ENCODE results near the gene SPOCK1.
"Not testable (repeated sequence)": the region's sequence is repeated elsewhere in the genome, so short reads cannot be mapped to it uniquely, and the experiment has no call there.

SPOCK1 gene

DNA sequence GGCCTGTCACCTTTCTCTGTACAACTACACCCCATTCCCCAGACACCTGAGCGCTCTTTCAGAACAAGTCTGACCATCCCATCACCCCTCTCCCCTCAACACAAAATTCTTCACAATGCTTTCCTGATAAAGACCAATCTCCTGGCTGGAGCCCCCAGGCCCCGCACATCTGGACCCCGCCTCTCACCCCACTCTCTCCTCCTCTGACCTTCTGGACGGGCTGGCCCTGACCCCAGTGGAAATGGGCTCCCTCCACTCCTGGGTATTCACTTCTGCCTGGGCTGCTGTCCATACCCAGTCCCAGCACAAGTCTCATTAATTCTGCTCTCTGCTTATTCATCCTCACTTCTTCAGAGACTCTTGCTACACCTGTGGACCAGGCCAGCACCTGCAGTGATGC lies 2.1 kb upstream of the SPOCK1 start:
- DNase-seq = no peak
- H3K79me1 ChIP-seq (replicated peaks; ENCODE audit: low read length, poor library complexity, severe bottlenecking) = no peaks in the 10 kb centered on the region
- H2BK12ac ChIP-seq (ENCODE audit: low read length in 2 of 2) = no peak overlapping the region
- no peak overlapping the region for H3K4me3 ChIP-seq (ENCODE audit: insufficient read depth in 1 of 2, low read depth in 1 of 2, low read length in 2 of 2)
- no peaks in the 10 kb centered on the region for H3K36me3 ChIP-seq (ENCODE audit: control insufficient read depth in 1 of 2, insufficient read depth in 2 of 2, low read depth in 1 of 2, low read length in 2 of 2)
- no peaks in the 10 kb centered on the region for H3K9me3 ChIP-seq (ENCODE audit: control insufficient read depth, low read length)
- H3K4me1 ChIP-seq (ENCODE audit: control insufficient read depth, insufficient read depth, low read depth, low read length) = peaks cover 12% of the 10 kb centered on the region
- H3K27ac ChIP-seq (ENCODE audit: low read length, poor library complexity, severe bottlenecking) = no peak overlapping the region
- H3K9ac ChIP-seq (ENCODE audit: low read length) = no peak overlapping the region
- H2BK15ac ChIP-seq (ENCODE audit: low read depth, poor library complexity, severe bottlenecking) = no peak overlapping the region
- H3K14ac ChIP-seq (ENCODE audit: low read length in 2 of 2) = no peak overlapping the region
- no peak overlapping the region for H3K23ac ChIP-seq (ENCODE audit: low read length in 2 of 2)
- peaks cover 8 to 39% of the 10 kb centered on the region in 2 experiments for H3K27me3 ChIP-seq (ENCODE audit: control insufficient read depth in 1 of 2, insufficient read depth in 1 of 2, low read length in 2 of 2)
- H2BK5ac ChIP-seq (ENCODE audit: low read depth, low read length, poor library complexity, severe bottlenecking) = no peak overlapping the region
- H3K4me2 ChIP-seq (ENCODE audit: low read length, poor library complexity, severe bottlenecking) = no peak overlapping the region
- H3K4ac ChIP-seq (ENCODE audit: low read depth in 1 of 2, low read length in 2 of 2) = no peak overlapping the region
- H4K91ac ChIP-seq (ENCODE audit: low read length) = no peak overlapping the region
- WGBS = 60% methylated on average over 4 of the region's 4 CpGs
- H2BK120ac ChIP-seq (ENCODE audit: low read depth, low read length) = no peak overlapping the region
- no peak overlapping the region for H2AFZ ChIP-seq (ENCODE audit: low read depth, low read length)
- H2AK5ac ChIP-seq (ENCODE audit: low read length, severe bottlenecking) = no peak overlapping the region
- no peak overlapping the region for H3K18ac ChIP-seq (ENCODE audit: low read depth in 1 of 2, low read length in 2 of 2)
- H4K8ac ChIP-seq (ENCODE audit: low read length) = no peak overlapping the region

GRCh38 chr5:137500615-137501225 lies 1.6 kb upstream of the SPOCK1 start:
- DNase-seq = no peak
- whole genome bisulfite sequencing = 82% methylated on average over 10 of the region's 11 CpGs

GRCh38 chr5:137499506-137499847 lies 351 bp upstream of the SPOCK1 start:
- not testable (repeated sequence) for H3K18ac ChIP-seq (ENCODE audit: low read depth in 1 of 2, low read length in 2 of 2); H2BK12ac ChIP-seq (ENCODE audit: low read length in 2 of 2); H3K14ac ChIP-seq (ENCODE audit: low read length in 2 of 2)

More at GRCh38 chr5:137500615-137501225, 1.6 kb upstream of the SPOCK1 start:
- Histone ChIP-seq H3K4ac (ENCODE audit: low read depth in 1 of 2, low read length in 2 of 2) (no peak overlapping the region), H2BK120ac (ENCODE audit: low read depth, low read length) (no peak overlapping the region), H3K18ac (ENCODE audit: low read depth in 1 of 2, low read length in 2 of 2) (no peak overlapping the region), H3K4me3 (ENCODE audit: insufficient read depth in 1 of 2, low read depth in 1 of 2, low read length in 2 of 2) (no peak overlapping the region), H2BK5ac (ENCODE audit: low read depth, low read length, poor library complexity, severe bottlenecking) (no peak overlapping the region), H3K79me1 (replicated peaks; ENCODE audit: low read length, poor library complexity, severe bottlenecking) (no peaks in the 10 kb centered on the region), H3K23ac (ENCODE audit: low read length in 2 of 2) (no peak overlapping the region), H3K9ac (ENCODE audit: low read length) (no peak overlapping the region), H3K4me2 (ENCODE audit: low read length, poor library complexity, severe bottlenecking) (no peak overlapping the region), H2BK15ac (ENCODE audit: low read depth, poor library complexity, severe bottlenecking) (no peak overlapping the region), H2AK5ac (ENCODE audit: low read length, severe bottlenecking) (no peak overlapping the region), H3K36me3 (ENCODE audit: control insufficient read depth in 1 of 2, insufficient read depth in 2 of 2, low read depth in 1 of 2, low read length in 2 of 2) (no peaks in the 10 kb centered on the region), H2AFZ (ENCODE audit: low read depth, low read length) (no peak overlapping the region), H3K9me3 (ENCODE audit: control insufficient read depth, low read length) (no peaks in the 10 kb centered on the region), H3K27ac (ENCODE audit: low read length, poor library complexity, severe bottlenecking) (no peak overlapping the region), H4K91ac (ENCODE audit: low read length) (no peak overlapping the region), H3K4me1 (ENCODE audit: control insufficient read depth, insufficient read depth, low read depth, low read length) (peaks cover 12% of the 10 kb centered on the region), H3K14ac (ENCODE audit: low read length in 2 of 2) (no peak overlapping the region), H3K27me3 (ENCODE audit: control insufficient read depth in 1 of 2, insufficient read depth in 1 of 2, low read length in 2 of 2) (peaks cover 8 to 39% of the 10 kb centered on the region in 2 experiments), H4K8ac (ENCODE audit: low read length) (no peak overlapping the region), H2BK12ac (ENCODE audit: low read length in 2 of 2) (no peak overlapping the region)

DNA sequence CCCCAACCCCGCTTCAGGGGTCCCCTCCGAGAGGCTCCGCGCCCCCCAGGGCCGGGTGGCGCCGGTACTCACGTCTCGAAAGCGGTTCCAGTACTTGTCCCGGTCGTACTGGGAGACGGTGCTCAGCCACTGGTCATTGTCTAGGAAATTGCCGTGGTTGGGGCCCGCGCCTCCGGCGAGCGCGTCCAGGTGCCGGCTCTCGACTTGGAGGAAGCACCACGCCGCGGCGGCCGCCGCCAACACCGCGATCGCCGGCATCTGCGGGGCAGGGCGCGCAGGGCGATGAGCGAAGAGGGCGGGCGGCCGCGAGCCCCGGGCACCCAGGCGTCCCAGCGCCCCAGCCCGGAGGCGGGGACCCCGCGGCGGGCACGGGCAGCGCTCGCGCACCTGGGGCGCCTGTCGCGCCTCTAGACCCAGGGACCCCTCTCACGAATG lies 808 bp downstream of the SPOCK1 start:
- Histone ChIP-seq H3K4me3 (ENCODE audit: insufficient read depth in 1 of 2, low read depth in 1 of 2, low read length in 2 of 2) (peak overlapping the region; percentile 40 to 93), H2BK15ac (ENCODE audit: low read depth, poor library complexity, severe bottlenecking) (no peak overlapping the region), H3K27ac (ENCODE audit: low read length, poor library complexity, severe bottlenecking) (no peak overlapping the region), H3K14ac (ENCODE audit: low read length in 2 of 2) (no peak overlapping the region), H2BK120ac (ENCODE audit: low read depth, low read length) (no peak overlapping the region), H3K4me2 (ENCODE audit: low read length, poor library complexity, severe bottlenecking) (peak overlapping the region; percentile 94), H3K9ac (ENCODE audit: low read length) (peak overlapping the region; percentile 87), H2AK5ac (ENCODE audit: low read length, severe bottlenecking) (no peak overlapping the region), H3K36me3 (ENCODE audit: control insufficient read depth in 1 of 2, insufficient read depth in 2 of 2, low read depth in 1 of 2, low read length in 2 of 2) (no peaks in the 10 kb centered on the region), H4K8ac (ENCODE audit: low read length) (no peak overlapping the region), H3K4me1 (ENCODE audit: control insufficient read depth, insufficient read depth, low read depth, low read length) (peaks cover 12% of the 10 kb centered on the region), H3K27me3 (ENCODE audit: control insufficient read depth in 1 of 2, insufficient read depth in 1 of 2, low read length in 2 of 2) (peaks cover 5 to 39% of the 10 kb centered on the region in 2 experiments), H4K91ac (ENCODE audit: low read length) (no peak overlapping the region), H3K18ac (ENCODE audit: low read depth in 1 of 2, low read length in 2 of 2) (no peak overlapping the region), H2BK5ac (ENCODE audit: low read depth, low read length, poor library complexity, severe bottlenecking) (no peak overlapping the region), H3K9me3 (ENCODE audit: control insufficient read depth, low read length) (no peaks in the 10 kb centered on the region), H3K79me1 (replicated peaks; ENCODE audit: low read length, poor library complexity, severe bottlenecking) (no peaks in the 10 kb centered on the region), H2AFZ (ENCODE audit: low read depth, low read length) (no peak overlapping the region), H3K23ac (ENCODE audit: low read length in 2 of 2) (no peak overlapping the region), H3K4ac (ENCODE audit: low read depth in 1 of 2, low read length in 2 of 2) (no peak overlapping the region), H2BK12ac (ENCODE audit: low read length in 2 of 2) (no peak overlapping the region)
- no peak for DNase-seq
- WGBS = 4% methylated on average over 49 of the region's 57 CpGs

More at GRCh38 chr5:137499506-137499847, 351 bp upstream of the SPOCK1 start:
- not testable (repeated sequence) for H3K9me3 ChIP-seq (ENCODE audit: control insufficient read depth, low read length); H4K91ac ChIP-seq (ENCODE audit: low read length); H3K4ac ChIP-seq (ENCODE audit: low read depth in 1 of 2, low read length in 2 of 2); DNase-seq; H3K36me3 ChIP-seq (ENCODE audit: control insufficient read depth in 1 of 2, insufficient read depth in 2 of 2, low read depth in 1 of 2, low read length in 2 of 2); H2BK15ac ChIP-seq (ENCODE audit: low read depth, poor library complexity, severe bottlenecking); H3K9ac ChIP-seq (ENCODE audit: low read length); H3K23ac ChIP-seq (ENCODE audit: low read length in 2 of 2); H2AK5ac ChIP-seq (ENCODE audit: low read length, severe bottlenecking); H2BK5ac ChIP-seq (ENCODE audit: low read depth, low read length, poor library complexity, severe bottlenecking); H3K79me1 ChIP-seq (replicated peaks; ENCODE audit: low read length, poor library complexity, severe bottlenecking); H2AFZ ChIP-seq (ENCODE audit: low read depth, low read length); H3K4me2 ChIP-seq (ENCODE audit: low read length, poor library complexity, severe bottlenecking); H4K8ac ChIP-seq (ENCODE audit: low read length); H2BK120ac ChIP-seq (ENCODE audit: low read depth, low read length); H3K4me3 ChIP-seq (ENCODE audit: insufficient read depth in 1 of 2, low read depth in 1 of 2, low read length in 2 of 2); H3K27ac ChIP-seq (ENCODE audit: low read length, poor library complexity, severe bottlenecking)
- peaks cover 5 to 39% of the 10 kb centered on the region in 2 experiments for H3K27me3 ChIP-seq (ENCODE audit: control insufficient read depth in 1 of 2, insufficient read depth in 1 of 2, low read length in 2 of 2)
- H3K4me1 ChIP-seq (ENCODE audit: control insufficient read depth, insufficient read depth, low read depth, low read length) = peaks cover 12% of the 10 kb centered on the region
- no CpG with 5 or more reads among the region's 5 CpGs for WGBS
